Left kidney (tissue), 2 donors: ENCODE measurements around the gene ITPK1. TPM values are rescaled to one million over a fixed set of nuclear protein-coding genes. Genes with fewer than 3 reads are reported as not detected.

Source experiments
- DNase-seq: peaks from one replicate; pipeline ENCODE4 v3.0.0-alpha.2; 2013
- polyA plus RNA-seq: library from polyadenylated mRNA; unstranded; fragments of 120-200 nt; gene quantifications from one replicate; pipeline ENCODE4 v1.2.1, GENCODE V29; 2013; ENCODE audit not compliant: insufficient read length

The ITPK1 gene
- polyA plus RNA-seq, 1 donor, result 27.1 TPM

DNA sequence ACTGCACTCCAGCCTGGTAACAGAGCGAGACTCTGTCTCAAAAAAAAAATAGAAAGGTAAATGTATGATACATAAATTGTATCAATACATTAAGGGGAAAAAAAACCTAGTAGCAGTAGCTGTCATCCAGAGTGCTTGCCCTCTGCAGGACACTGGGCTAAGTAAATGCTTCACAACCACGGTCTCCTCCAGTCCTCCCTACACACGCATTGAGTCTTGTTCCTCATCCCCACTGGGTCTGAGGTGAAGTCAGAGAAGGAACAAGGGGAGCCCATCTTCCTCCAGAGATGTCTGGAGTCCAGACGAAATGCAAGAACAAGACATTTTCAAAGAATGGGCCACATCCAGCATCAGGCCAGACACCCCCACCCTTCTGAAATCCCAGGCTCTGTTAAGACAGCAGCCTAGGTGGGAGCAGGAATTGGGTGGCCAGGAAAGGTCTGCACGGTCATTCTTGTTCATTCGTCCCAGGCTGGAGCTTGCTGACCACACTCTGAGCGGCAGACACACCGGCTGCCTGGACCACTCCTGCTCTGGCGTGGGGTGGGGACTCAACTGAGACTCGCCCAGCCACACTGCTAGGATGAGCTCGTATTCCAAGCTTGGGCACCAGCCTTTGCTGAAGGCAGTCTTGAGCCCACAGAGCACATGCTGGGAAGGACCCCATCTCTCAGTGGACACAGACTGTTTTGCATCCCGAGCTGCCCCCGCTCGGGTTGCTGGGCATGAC lies 147.3 kb downstream of the ITPK1 start:
- DNase-seq, result no peak

- DNase-seq, result no peak
These were observed 148.3 kb downstream of the ITPK1 start for GRCh38 chr14:92967346-92967926.

- no peak for DNase-seq
These were observed 150.4 kb downstream of the ITPK1 start for GRCh38 chr14:92965281-92965680.

GRCh38 chr14:92964124-92965109 lies 151.3 kb downstream of the ITPK1 start:
- DNase-seq, result no peak

DNA sequence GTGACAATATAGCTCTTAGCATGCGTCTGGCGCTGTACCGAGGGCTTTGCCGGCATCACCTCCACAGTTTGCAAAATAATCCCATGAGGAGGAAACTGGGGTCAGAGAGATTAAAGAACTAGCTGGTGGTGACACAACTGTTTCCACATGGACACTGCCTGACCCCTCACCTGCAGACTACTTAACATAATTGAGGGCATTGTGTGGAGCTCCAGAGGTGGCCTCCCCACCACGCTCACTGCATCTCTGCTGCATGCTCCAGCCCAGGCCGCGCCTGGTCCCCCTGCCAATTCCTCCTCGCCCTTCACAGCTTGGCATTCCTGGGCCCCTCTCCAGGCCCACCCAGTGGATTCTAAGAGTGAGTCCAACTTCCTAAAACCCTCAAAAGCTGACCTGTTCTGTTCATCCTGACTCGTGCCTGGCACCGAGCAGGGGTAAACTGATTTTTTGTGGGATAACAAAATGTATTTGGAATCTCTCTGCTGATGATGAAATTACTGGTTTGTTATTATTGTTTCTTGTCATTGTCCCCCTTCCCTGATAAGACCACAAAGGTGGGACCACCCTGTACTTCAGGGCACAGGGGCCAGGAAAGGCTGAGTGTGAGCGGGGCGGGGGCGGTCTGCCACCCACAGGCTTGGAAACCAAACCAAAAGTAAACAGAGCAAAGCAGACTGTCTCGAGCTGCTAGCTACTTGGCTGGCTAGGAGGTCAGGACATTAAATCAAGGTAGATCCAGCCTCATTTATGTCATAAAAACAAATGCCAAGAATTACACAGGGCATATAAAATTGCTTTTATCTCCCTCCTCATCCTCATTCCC lies 152.2 kb downstream of the ITPK1 start:
- DNase-seq, result no peak

DNA sequence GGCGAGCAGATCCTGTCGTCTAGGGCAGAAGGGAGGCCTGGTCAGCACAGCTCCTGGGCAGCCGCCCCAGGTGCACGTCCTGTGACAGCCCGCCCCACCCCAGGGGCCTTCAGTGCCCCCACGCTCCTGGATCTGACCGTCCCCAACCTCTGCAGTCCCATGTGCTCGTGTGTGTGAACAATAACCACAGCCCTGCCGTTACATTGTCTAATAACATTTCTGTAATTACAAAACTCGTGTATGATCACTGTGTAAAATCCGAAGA lies 153.0 kb downstream of the ITPK1 start:
- no peak for DNase-seq

- DNase-seq, result no peak
These were observed 153.5 kb downstream of the ITPK1 start for GRCh38 chr14:92962031-92962830.

- DNase-seq, result no peak
These were observed 154.2 kb downstream of the ITPK1 start for GRCh38 chr14:92961567-92961855.

DNA sequence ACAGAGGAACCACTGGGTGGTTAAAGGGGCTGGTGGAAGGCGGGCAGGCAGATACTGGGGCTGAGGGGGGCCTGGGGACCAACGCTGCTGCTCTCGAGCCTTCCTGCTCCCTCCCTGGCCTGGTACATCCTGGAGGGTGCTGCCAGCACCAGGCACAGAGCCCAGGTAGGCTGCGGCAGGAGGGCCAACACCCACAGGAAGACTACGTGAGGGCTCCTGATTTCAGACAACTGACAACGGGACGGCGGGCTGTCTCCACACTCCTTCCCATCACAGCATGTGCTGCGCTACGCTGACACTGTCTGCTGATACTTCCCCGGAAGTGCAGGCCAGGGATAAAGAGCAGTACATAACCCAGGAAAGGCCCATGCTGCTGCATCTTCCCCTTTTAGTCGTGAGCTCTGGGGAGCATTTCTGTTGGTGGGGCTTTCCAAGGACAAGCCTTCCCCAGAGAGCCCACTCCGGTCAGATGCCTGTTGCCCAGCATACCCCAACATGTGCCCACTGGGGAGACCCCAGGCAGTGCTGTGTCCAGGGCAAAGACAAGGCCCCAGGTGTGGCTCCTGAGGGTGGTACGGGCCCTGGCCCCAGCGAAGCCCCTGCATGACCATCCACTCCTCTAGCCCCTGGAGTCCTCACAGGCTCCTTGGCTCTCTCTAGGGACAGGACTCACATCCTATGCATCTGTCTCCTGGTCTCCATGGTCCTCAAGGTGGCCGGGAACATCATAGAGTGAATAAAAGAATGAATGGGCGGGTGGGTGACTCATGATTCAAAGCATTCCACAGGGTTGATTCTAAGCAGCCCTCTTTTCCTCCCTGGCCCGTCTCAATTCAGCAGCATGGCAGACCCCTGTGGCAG lies 154.8 kb downstream of the ITPK1 start:
- DNase-seq, result no peak

GRCh38 chr14:92959761-92960680 lies 155.7 kb downstream of the ITPK1 start:
- no peak for DNase-seq

DNA sequence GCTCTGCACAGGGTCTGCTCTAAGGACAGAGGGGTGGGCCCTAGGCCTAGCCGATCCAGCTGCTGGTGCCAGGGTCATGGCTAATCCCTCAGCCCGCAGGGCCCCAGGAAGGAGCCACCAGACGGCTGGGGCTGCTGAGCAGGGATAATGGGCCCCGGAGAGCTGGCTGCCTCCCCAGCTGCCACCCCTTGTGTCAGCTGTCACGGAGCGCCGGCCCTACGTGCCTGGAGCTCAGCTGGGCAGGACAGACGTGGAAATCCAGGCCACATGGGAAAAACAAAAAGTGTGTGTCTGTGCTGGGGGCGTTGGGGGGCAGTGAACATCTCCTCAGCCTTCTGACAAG lies 156.6 kb downstream of the ITPK1 start:
- no peak for DNase-seq

GRCh38 chr14:92958373-92959188 lies 157.1 kb downstream of the ITPK1 start:
- no peak for DNase-seq

DNA sequence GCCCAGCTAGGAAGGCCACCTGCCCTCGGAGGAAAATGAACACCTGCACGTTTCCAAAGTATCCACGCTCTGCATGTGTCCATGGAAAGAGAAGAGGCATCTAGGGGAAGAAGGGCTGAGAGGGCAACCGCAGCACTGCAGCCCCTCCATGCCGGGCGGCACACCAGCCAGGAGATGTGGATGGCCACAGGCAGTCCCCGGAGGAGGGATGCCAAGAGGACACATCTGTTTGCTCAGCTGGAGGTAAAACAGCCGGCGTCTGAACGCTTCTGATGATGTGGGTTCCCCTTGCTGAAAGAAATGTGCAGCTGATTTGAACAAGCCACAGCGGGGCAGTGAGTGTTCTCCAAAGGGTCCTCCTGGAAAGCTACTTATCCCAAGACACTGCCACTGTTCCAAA lies 158.8 kb downstream of the ITPK1 start:
- no peak for DNase-seq

DNA sequence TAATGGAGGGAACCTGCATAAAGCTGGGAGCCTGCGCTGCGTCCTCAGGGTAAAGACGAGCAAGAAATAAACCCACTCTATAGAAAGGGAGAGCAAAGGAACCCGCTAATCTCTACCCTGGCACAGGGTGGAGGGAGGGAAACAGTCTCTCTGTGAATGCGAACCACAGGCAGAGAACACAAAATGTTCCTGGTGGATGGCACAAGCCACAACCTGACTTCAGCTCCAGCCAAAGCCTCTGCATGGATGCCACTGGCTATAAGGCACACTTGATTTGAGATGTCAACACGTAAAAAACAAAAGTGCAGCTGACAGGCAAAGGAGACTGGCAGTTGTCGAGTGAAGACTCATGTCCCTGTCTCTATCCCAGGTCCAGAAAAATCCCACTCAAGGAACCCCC lies 160.3 kb downstream of the ITPK1 start:
- DNase-seq, result no peak

DNA sequence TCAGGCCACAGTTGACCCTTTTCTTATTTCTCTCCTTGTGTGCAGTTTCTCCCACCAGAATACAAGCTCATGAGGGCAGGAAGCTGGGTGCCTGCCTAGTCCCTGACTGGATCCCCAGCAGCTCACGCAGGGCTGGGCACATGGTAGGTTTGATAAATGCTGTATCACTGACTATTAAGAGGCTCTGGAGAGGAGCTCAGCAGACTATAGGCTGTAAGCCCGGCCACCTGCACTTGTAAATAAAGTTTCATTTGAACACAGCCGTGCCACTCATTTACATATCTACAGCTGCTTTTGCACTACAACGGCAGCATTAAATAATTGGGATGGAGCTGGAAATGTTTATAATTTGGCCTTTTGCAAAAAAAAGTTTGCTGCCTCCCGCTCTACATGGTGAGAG lies 160.8 kb downstream of the ITPK1 start:
- DNase-seq, result no peak

DNA sequence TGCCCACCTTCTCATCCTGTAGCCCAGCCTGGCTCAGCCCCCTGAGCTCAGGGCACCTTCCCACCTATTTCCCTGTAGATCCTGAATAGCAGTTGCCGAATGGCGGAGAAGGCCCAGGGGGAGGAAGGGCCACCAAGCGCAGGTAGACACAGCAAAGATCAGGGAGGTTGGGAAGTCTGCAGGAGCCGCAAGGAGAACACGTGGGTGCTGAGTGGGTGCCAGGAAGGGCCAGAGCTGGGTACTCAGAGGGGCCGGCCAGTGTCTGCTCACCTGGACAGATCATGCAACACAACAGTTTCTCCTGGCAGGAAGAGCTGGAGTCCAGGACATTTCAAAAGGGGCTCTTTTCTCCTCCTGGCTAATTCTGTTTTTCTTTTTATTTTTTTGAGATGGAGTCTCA lies 162.2 kb downstream of the ITPK1 start:
- DNase-seq, result no peak

- no peak for DNase-seq
These were observed 163.0 kb downstream of the ITPK1 start for GRCh38 chr14:92952481-92953298.
